ENCODE results near the gene PYGB.
"Not testable (repeated sequence)": the region's sequence is repeated elsewhere in the genome, so short reads cannot be mapped to it uniquely, and the experiment has no call there.

PYGB gene

GRCh38 chr20:25230166-25230831 is 17.6 kb upstream of the PYGB start:
- DNase-seq: no peak

- DNase-seq: no peak
Measured at GRCh38 chr20:25233016-25233772, 14.7 kb upstream of the PYGB start.

- DNase-seq: not testable (repeated sequence)
Measured at GRCh38 chr20:25234009-25234849, 13.7 kb upstream of the PYGB start.

- DNase-seq: no peak
Measured at GRCh38 chr20:25236450-25237304, 11.2 kb upstream of the PYGB start.

- DNase-seq: peak; percentile 40
Measured at GRCh38 chr20:25237610-25238318, 10.1 kb upstream of the PYGB start.

GRCh38 chr20:25238319-25239037 is 9.4 kb upstream of the PYGB start:
- no peak for DNase-seq

GRCh38 chr20:25239387-25240370 is 8.2 kb upstream of the PYGB start:
- no peak for DNase-seq

- DNase-seq: not testable (repeated sequence)
Measured at GRCh38 chr20:25240851-25241658, 6.8 kb upstream of the PYGB start.

GRCh38 chr20:25241659-25241955 is 6.3 kb upstream of the PYGB start:
- not testable (repeated sequence) for DNase-seq

GRCh38 chr20:25242231-25242630 is 5.7 kb upstream of the PYGB start:
- no peak for DNase-seq

- DNase-seq: no peak
Measured at GRCh38 chr20:25243416-25243979, 4.4 kb upstream of the PYGB start.

GRCh38 chr20:25244976-25245375 is 2.9 kb upstream of the PYGB start:
- no peak for DNase-seq

- DNase-seq: no peak
Measured at GRCh38 chr20:25245461-25245860, 2.4 kb upstream of the PYGB start.

- no peak for DNase-seq
Measured at GRCh38 chr20:25246182-25246999, 1.5 kb upstream of the PYGB start.

GRCh38 chr20:25247000-25247517 is 826 bp upstream of the PYGB start:
- DNase-seq: peak; percentile 36

- peak; percentile 39 for DNase-seq
Measured at GRCh38 chr20:25247518-25247955, 348 bp upstream of the PYGB start.

GRCh38 chr20:25248786-25249172 is 894 bp downstream of the PYGB start:
- DNase-seq: no peak

Measured in CD4-positive, alpha-beta T cell treated with Interleukin-6 for 4 hours (primary cell).